ENCODE data around the gene CDH23. TPM values are rescaled to one million over a fixed set of nuclear protein-coding genes. Genes with fewer than 3 reads are reported as not detected.

Gene CDH23
- total RNA-seq, 1 experiment from 2014 or later = 2.9 TPM

- Mint-ChIP-seq H3K4me1 (0 out of 2 replicates have a peak, but pooled peaks cover 4% of the 10 kb centered on the region), H3K9me3 (no peaks in the 10 kb centered on the region), H3K27ac (no peak overlapping the region), H3K4me3 (no peak overlapping the region), H3K36me3 (no peaks in the 10 kb centered on the region), H3K27me3 (ENCODE audit: low read depth) (no peaks in the 10 kb centered on the region; the same call in 1 of the 2 replicates)
- ATAC-seq (no peak), DNase-seq (ENCODE audit: low spot score) (no peak)
- TF ChIP-seq OVOL2 (CRISPR knock-in tag; IDR thresholded peaks at IDR 0.05; ENCODE audit: borderline replicate concordance) (no peak), HMGA2 (CRISPR knock-in tag; IDR thresholded peaks at IDR 0.05) (no peak), ZNF281 (CRISPR knock-in tag; IDR thresholded peaks at IDR 0.05) (no peak), ZBTB43 (CRISPR knock-in tag; IDR thresholded peaks at IDR 0.05) (no peak), E2F5 (CRISPR knock-in tag; IDR thresholded peaks at IDR 0.05) (no peak), NFATC4 (CRISPR knock-in tag; IDR thresholded peaks at IDR 0.05) (no peak), CDX4 (CRISPR knock-in tag; IDR thresholded peaks at IDR 0.05; ENCODE audit: borderline replicate concordance) (no peak), KAT7 (CRISPR knock-in tag; IDR thresholded peaks at IDR 0.05; ENCODE audit: borderline replicate concordance) (no peak), CREB1 (CRISPR knock-in tag; IDR thresholded peaks at IDR 0.05) (no peak), ERG (CRISPR knock-in tag; IDR thresholded peaks at IDR 0.05) (no peak), ZNF512 (CRISPR knock-in tag; IDR thresholded peaks at IDR 0.05; ENCODE audit: borderline replicate concordance) (no peak), SMAD4 (CRISPR knock-in tag; IDR thresholded peaks at IDR 0.05) (no peak), ZNF425 (CRISPR knock-in tag; conservative IDR thresholded peaks at IDR 0.05) (no peak), E2F1 (CRISPR knock-in tag; IDR thresholded peaks at IDR 0.05) (no peak), AFF4 (CRISPR knock-in tag; IDR thresholded peaks at IDR 0.05; ENCODE audit: borderline replicate concordance) (no peak), USF1 (CRISPR knock-in tag; IDR thresholded peaks at IDR 0.05) (no peak), CREM (CRISPR knock-in tag; IDR thresholded peaks at IDR 0.05) (no peak), ZBTB21 (CRISPR knock-in tag; IDR thresholded peaks at IDR 0.05; ENCODE audit: borderline replicate concordance) (no peak), ZNF671 (CRISPR knock-in tag; IDR thresholded peaks at IDR 0.05) (no peak)
- POLR2A ChIA-PET = no interaction called here
- CTCF ChIA-PET = interaction anchor here (0.9 to 2.6 kb wide), 3 partner anchors 12 to 213 kb away, joined by 3 to 16 read pairs (median 5); no protein-coding TSS in a partner anchor
Measured at GRCh38 chr10:71596759-71597158, 200.0 kb downstream of the CDH23 start.

All from WTC11 (cell line).